ENCODE data around the gene UBE3A. TPM values are rescaled to one million over a fixed set of nuclear protein-coding genes. Genes with fewer than 3 reads are reported as not detected.
A peak's percentile ranks its signal among the peaks of the same experiment; 100 is the strongest.

The UBE3A gene
- total RNA-seq, 2 experiments from 2014 or later, result 102 to 110 TPM

- intact Hi-C loops (cut with micrococcal nuclease), result loop anchor here (10.0 kb wide), 1 partner anchor 82 kb away; no protein-coding TSS in a partner anchor
- ATAC-seq, result no peak
- no peaks in the 10 kb centered on the region for H3K27me3 Mint-ChIP-seq
- DNase-seq, result no peak
- no peak overlapping the region for H3K27ac Mint-ChIP-seq
- peaks cover 19% of the 10 kb centered on the region for H3K36me3 Mint-ChIP-seq (ENCODE audit: low read depth)
- ChIA-PET POLR2A (no interaction called here), CTCF (interaction anchor here (1.4 kb wide), 1 partner anchor 42 kb away, joined by 3 read pairs; no protein-coding TSS in a partner anchor)
- H3K9me3 Mint-ChIP-seq, result no peaks in the 10 kb centered on the region
- TF ChIP-seq CTCF (IDR thresholded peaks at IDR 0.05), result no peak
- peaks cover 45% of the 10 kb centered on the region for H3K4me1 Mint-ChIP-seq (ENCODE audit: low read depth)
- H3K4me3 Mint-ChIP-seq, result peak overlapping the region; percentile 88
Measured at GRCh38 chr15:25436707-25437106, 2.1 kb downstream of the UBE3A start.

- no peak overlapping the region for H3K27ac Mint-ChIP-seq
- no peak for ATAC-seq
- peaks cover 52% of the 10 kb centered on the region for H3K4me1 Mint-ChIP-seq (ENCODE audit: low read depth)
- peak overlapping the region; percentile 54 for H3K4me3 Mint-ChIP-seq
- DNase-seq, result no peak
- H3K9me3 Mint-ChIP-seq, result no peaks in the 10 kb centered on the region
- H3K27me3 Mint-ChIP-seq, result no peaks in the 10 kb centered on the region
- ChIA-PET POLR2A (interaction anchor here (1.8 kb wide), 1 partner anchor 19 kb away, joined by 5 read pairs; no protein-coding TSS in a partner anchor), CTCF (no interaction called here)
- peaks cover 19% of the 10 kb centered on the region for H3K36me3 Mint-ChIP-seq (ENCODE audit: low read depth)
- intact Hi-C loops (cut with micrococcal nuclease), result loop anchor here (10.0 kb wide), 1 partner anchor 81 kb away; no protein-coding TSS in a partner anchor
- no peak for TF ChIP-seq CTCF (IDR thresholded peaks at IDR 0.05)
Measured at GRCh38 chr15:25435474-25436243, 3.2 kb downstream of the UBE3A start.

GRCh38 chr15:25433118-25433865 is 5.5 kb downstream of the UBE3A start:
- ATAC-seq (no peak), DNase-seq (no peak)
- intact Hi-C loops (cut with micrococcal nuclease), result loop anchor here (10.0 kb wide), 1 partner anchor 78 kb away; no protein-coding TSS in a partner anchor
- POLR2A ChIA-PET, result interaction anchor here (1.0 kb wide), 1 partner anchor 26 kb away, joined by 4 read pairs; no protein-coding TSS in a partner anchor
- TF ChIP-seq CTCF (IDR thresholded peaks at IDR 0.05), result no peak
- H3K9me3 Mint-ChIP-seq, result no peaks in the 10 kb centered on the region
- H3K4me3 Mint-ChIP-seq, result no peak overlapping the region
- no peaks in the 10 kb centered on the region for H3K27me3 Mint-ChIP-seq
- CTCF ChIA-PET, result interaction anchor here (1.1 kb wide), 1 partner anchor 11 kb away, joined by 3 read pairs; no protein-coding TSS in a partner anchor
- peaks cover 66% of the 10 kb centered on the region for H3K4me1 Mint-ChIP-seq (ENCODE audit: low read depth)
- H3K36me3 Mint-ChIP-seq (ENCODE audit: low read depth), result peaks cover 23% of the 10 kb centered on the region
- H3K27ac Mint-ChIP-seq, result no peak overlapping the region

GRCh38 chr15:25431836-25432561 is 6.8 kb downstream of the UBE3A start:
- intact Hi-C loops (cut with micrococcal nuclease), result loop anchor here (10.0 kb wide), 1 partner anchor 77 kb away; no protein-coding TSS in a partner anchor
- ChIA-PET CTCF (interaction anchor here (0.7 kb wide), 1 partner anchor 77 kb away, joined by 4 read pairs; no protein-coding TSS in a partner anchor), POLR2A (no interaction called here)
- no peak for DNase-seq
- Mint-ChIP-seq H3K9me3 (no peaks in the 10 kb centered on the region), H3K27me3 (no peaks in the 10 kb centered on the region), H3K27ac (no peak overlapping the region), H3K4me1 (ENCODE audit: low read depth) (peaks cover 70% of the 10 kb centered on the region), H3K36me3 (ENCODE audit: low read depth) (peaks cover 30% of the 10 kb centered on the region), H3K4me3 (no peak overlapping the region)
- no peak for TF ChIP-seq CTCF (IDR thresholded peaks at IDR 0.05)
- ATAC-seq, result no peak

Measured in activated CD8-positive, alpha-beta T cell treated with anti-CD3 and anti-CD28 coated beads for 36 hours (primary cell).